GM13976 (cell line): Measurements from ENCODE around the gene SOX5.
"Not testable (repeated sequence)": the region's sequence is repeated elsewhere in the genome, so short reads cannot be mapped to it uniquely, and the experiment has no call there.

Source experiments
- DNase-seq: peaks from one replicate; pipeline ENCODE4 v3.0.0; 2012; ENCODE audit warnings: low spot score
- CTCF ChIP-seq: IDR thresholded peaks from 2 replicates; pipeline ENCODE4 v1.5.1; 2012; ENCODE audit warnings: borderline replicate concordance, mild to moderate bottlenecking; ENCODE audit not compliant: insufficient read depth; ENCODE audit errors: extremely low read depth, missing control alignments, control extremely low read depth
- in situ Hi-C: fragments of 300-500 bp; cut with MboI; formaldehyde crosslinking; loops from one replicate; pipeline ENCODE4 v1.12.0; 2022; ENCODE audit warnings: low sequenced_read_pairs, mixed read lengths, inconsistent platforms; ENCODE audit not compliant: unreplicated experiment

SOX5 gene

GRCh38 chr12:23533265-23533664, 416.2 kb downstream of the SOX5 start:
- DNase-seq, result no peak
- no peak for TF ChIP-seq CTCF
- in situ Hi-C loops, result no loop called here

- in situ Hi-C loops, result no loop called here
- no peak for TF ChIP-seq CTCF
- DNase-seq, result no peak
Measured at GRCh38 chr12:23528316-23528715, 421.2 kb downstream of the SOX5 start.

- in situ Hi-C loops, result no loop called here
- TF ChIP-seq CTCF, result no peak
- no peak for DNase-seq
Measured at GRCh38 chr12:23525450-23526072, 423.9 kb downstream of the SOX5 start.

- no peak for DNase-seq
- in situ Hi-C loops, result no loop called here
- no peak for TF ChIP-seq CTCF
Measured at GRCh38 chr12:23523339-23523738, 426.1 kb downstream of the SOX5 start.

GRCh38 chr12:23519444-23519843, 430.0 kb downstream of the SOX5 start:
- DNase-seq, in situ Hi-C loops: not testable (repeated sequence)

- in situ Hi-C loops, DNase-seq: not testable (repeated sequence)
Measured at GRCh38 chr12:23515785-23516184, 433.7 kb downstream of the SOX5 start.

GRCh38 chr12:23510484-23510883, 439.0 kb downstream of the SOX5 start:
- no peak for TF ChIP-seq CTCF
- DNase-seq, result no peak
- in situ Hi-C loops, result no loop called here

- in situ Hi-C loops, DNase-seq: not testable (repeated sequence)
Measured at GRCh38 chr12:23509832-23510231, 439.6 kb downstream of the SOX5 start.

GRCh38 chr12:23507785-23508184, 441.7 kb downstream of the SOX5 start:
- in situ Hi-C loops, DNase-seq: not testable (repeated sequence)

- in situ Hi-C loops, DNase-seq: not testable (repeated sequence)
Measured at GRCh38 chr12:23505736-23506135, 443.7 kb downstream of the SOX5 start.
